ENCODE measurements around the gene REM1. TPM values are rescaled to one million over a fixed set of nuclear protein-coding genes. Genes with fewer than 3 reads are reported as not detected.

REM1 gene
- total RNA-seq, 2 experiments from 2014 or later, result not detected

DNA sequence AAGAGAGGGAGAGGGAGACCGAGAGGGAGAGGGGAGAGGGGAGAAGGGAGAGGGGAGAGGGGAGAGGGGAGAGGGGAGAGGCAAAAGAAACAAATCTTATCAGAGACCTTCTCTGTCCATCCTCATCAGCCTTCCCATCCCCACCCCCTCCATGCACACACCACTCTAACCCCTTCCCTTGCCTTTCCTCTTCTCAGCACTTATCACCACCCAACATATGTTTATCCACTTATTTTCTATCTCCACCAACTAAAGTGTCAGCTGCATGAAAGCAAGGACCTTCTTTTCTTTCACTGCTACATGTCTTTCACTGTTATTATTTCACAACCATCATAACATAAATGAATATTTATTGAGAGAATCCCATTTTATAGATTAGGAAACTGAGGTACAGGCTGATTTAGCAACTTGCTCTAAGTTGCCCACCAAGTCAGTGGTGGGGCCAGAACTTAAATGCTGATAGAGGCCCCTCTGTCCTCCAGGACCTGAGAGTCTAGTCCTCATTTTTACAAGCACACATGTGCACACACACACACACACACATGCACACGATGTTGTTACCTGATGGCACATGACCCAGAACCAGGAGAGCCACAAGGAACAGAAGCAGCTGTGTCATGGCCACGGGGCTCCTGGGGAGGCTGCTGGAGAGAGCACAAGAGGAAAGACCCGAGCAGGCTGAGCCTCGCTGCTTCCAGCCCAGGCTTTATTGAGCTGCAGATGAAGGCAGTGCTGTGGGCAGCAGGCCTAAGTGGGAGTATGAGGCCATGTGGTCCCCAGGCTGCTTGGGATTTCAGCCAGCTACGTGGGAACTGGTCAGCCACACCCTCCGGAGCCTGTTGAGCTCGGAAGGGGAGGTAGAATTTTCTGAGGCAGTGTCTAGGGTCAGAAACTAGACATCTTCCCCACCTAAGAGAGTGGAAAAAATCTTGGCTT lies 2.4 kb upstream of the REM1 start:
- H3K27ac Mint-ChIP-seq, result no peak overlapping the region

DNA sequence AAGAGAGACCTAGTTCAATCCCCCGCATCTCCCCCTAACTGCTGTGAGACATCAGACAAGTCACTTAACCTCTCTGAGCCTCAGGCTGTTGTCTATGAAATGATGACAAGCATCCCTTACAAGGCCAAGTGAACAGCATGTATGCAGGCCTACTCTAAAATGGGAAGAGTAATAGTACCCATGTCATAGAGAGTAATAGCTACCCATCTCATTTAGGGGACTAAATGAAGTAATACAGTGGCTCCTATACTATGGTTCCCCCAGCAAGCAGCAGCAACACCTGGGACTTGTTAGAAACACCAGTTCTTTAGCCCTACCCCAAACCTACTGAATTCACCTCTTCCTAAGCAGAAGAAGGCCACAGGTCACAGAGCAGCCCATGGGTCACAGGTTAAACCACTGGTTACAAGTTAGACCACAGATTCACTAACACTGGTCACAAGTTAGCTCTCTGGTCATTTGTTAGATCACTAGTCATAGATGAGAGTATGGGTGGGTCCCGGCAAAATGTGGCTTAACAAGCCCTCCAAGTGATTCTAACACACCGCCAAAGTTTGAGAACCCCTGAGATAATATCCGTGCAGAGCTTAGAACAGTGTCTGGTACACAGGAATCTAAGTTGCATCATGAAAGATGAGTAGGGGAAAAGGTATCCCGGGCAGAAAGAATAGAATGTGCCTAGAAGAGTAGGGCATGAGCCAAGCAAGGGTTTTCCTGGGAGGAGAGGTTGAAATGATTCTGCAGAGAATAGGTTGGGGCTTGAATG lies 1.6 kb upstream of the REM1 start:
- no peak for DNase-seq
- H3K27ac Mint-ChIP-seq, result no peak overlapping the region
- peaks cover 42% of the 10 kb centered on the region for H3K27me3 Mint-ChIP-seq
- H3K4me1 Mint-ChIP-seq, result no peaks in the 10 kb centered on the region
- peaks cover 2% of the 10 kb centered on the region for H3K36me3 Mint-ChIP-seq
- H3K4me3 Mint-ChIP-seq, result no peak overlapping the region
- H3K9me3 Mint-ChIP-seq (ENCODE audit: low read depth), result peaks cover 2% of the 10 kb centered on the region
- CTCF ChIA-PET, result interaction anchor here (1.9 to 2.4 kb wide), 2 partner anchors 29 to 139 kb away, joined by 6 to 11 read pairs; no protein-coding TSS in a partner anchor
- ATAC-seq, result no peak

More for the DNA sequence above, 2.4 kb upstream of the REM1 start:
- Mint-ChIP-seq H3K9me3 (ENCODE audit: low read depth) (peaks cover 2% of the 10 kb centered on the region), H3K4me1 (no peaks in the 10 kb centered on the region), H3K4me3 (no peak overlapping the region), H3K27me3 (peaks cover 39% of the 10 kb centered on the region), H3K36me3 (peaks cover 2% of the 10 kb centered on the region)
- no peak for ATAC-seq
- CTCF ChIA-PET, result interaction anchor here (2.4 kb wide), 1 partner anchor 30 kb away, joined by 11 read pairs; no protein-coding TSS in a partner anchor
- no peak for DNase-seq

DNA sequence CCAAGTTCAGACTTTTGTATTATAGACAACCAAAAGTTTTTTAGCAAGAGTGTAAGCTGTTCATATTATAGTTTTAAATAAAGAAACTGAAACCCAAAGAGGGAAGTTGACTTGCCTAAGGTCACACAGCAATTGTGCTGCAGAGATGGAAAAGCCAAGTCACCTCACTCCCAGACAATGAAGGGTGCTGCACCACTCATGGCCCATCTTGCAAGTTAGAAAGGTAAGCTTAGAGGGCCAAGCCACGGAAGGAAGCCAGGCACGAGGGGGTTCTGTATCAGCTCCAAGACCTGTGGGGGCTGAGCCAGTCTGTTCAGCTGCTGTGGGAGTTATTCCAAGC lies 1.0 kb upstream of the REM1 start:
- CTCF ChIA-PET, result interaction anchor here (1.9 to 2.4 kb wide), 2 partner anchors 29 to 139 kb away, joined by 6 to 11 read pairs; no protein-coding TSS in a partner anchor
- Mint-ChIP-seq H3K4me1 (no peaks in the 10 kb centered on the region), H3K27ac (no peak overlapping the region), H3K4me3 (no peak overlapping the region), H3K9me3 (ENCODE audit: low read depth) (peaks cover 2% of the 10 kb centered on the region), H3K36me3 (peaks cover 2% of the 10 kb centered on the region), H3K27me3 (peaks cover 42% of the 10 kb centered on the region)
- ATAC-seq (no peak), DNase-seq (no peak)

DNA sequence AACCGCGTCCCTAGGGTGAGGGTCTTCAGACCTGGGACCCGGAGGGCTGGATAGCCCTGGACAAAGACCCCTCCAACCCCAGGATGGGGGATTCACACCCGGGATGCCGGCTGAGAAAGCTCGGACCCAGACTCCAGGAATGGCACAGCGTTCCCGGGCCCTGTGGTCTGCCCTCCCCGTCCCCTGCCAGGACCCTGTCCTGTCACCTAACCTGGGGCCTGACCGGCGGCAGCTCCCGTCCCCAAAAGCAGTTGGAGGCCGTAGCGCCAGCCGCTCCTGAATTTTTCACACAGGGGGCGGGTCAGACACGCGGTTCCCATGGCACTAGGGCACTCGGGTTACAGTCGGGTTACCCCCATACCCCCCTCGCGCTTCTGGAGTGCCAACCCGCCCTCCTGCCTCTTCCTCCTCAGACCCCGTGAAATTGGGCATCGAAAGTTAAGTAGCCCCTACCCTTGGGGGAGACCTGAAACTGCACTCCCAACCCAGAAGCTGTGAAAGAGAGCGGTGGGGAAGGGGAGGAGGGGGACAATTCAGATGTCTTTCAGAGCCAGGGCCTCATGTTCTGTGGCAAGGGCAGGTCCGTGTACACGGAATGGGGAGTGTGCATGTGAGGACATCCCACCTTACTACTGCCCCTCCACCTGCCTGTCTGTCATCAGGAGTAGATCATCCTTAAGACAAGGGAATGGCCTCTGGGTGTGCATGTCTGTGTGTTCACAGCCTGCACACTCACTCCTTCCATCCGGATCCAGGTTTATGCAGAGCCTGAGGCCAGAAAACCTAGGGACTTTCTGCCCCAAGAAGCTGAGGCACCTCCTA lies 595 bp downstream of the REM1 start:
- peaks cover 42% of the 10 kb centered on the region for H3K27me3 Mint-ChIP-seq
- H3K27ac Mint-ChIP-seq, result no peak overlapping the region
- CTCF ChIA-PET, result interaction anchor here (1.9 kb wide), 1 partner anchor 137 kb away, joined by 6 read pairs; no protein-coding TSS in a partner anchor
- H3K9me3 Mint-ChIP-seq (ENCODE audit: low read depth), result peaks cover 2% of the 10 kb centered on the region
- H3K4me3 Mint-ChIP-seq, result no peak overlapping the region
- no peak for ATAC-seq
- peaks cover 2% of the 10 kb centered on the region for H3K36me3 Mint-ChIP-seq
- DNase-seq, result no peak
- H3K4me1 Mint-ChIP-seq, result no peaks in the 10 kb centered on the region

DNA sequence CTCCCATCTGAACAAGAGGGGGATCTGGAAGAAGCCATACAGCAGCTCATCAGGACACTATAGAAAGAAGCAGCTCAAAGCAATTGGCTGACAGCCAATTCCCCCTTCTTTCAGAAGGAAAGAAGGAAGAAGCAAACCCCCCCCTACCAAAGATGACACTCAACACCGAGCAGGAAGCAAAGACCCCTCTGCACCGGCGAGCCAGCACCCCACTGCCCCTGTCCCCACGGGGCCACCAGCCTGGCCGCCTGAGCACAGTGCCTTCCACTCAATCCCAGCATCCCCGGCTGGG lies 1.2 kb downstream of the REM1 start:
- CTCF ChIA-PET, result no interaction called here
- Mint-ChIP-seq H3K9me3 (ENCODE audit: low read depth) (peaks cover 2% of the 10 kb centered on the region), H3K27me3 (peaks cover 42% of the 10 kb centered on the region), H3K4me1 (no peaks in the 10 kb centered on the region), H3K36me3 (peaks cover 2% of the 10 kb centered on the region), H3K27ac (no peak overlapping the region), H3K4me3 (no peak overlapping the region)
- DNase-seq (no peak), ATAC-seq (no peak)

DNA sequence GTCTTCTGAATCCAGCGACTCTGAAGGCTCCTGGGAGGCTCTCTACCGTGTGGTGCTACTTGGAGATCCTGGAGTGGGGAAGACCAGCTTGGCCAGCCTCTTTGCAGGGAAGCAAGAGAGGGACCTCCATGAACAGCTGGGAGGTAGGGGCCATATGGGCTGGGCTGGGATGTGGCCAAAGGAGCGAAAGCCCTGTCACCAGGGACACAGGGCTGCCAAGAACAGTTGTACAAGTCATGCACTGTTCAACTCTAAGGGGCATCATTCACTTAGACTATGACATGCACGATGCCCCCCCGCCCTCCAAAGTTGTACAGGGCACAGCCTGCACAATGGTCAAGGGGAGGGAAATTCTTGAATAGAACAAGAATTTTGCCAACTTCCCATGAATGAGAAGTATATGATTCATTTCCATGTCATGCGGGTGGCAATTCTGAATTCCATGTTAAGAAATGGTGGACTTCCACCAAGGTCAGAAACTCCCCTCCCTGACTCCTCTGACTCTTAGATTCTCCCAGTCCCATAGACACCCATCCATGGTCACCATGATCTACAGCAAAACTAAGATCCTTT lies 1.6 kb downstream of the REM1 start:
- peaks cover 42% of the 10 kb centered on the region for H3K27me3 Mint-ChIP-seq
- H3K4me3 Mint-ChIP-seq, result no peak overlapping the region
- no peak for ATAC-seq
- H3K4me1 Mint-ChIP-seq, result no peaks in the 10 kb centered on the region
- no peak for DNase-seq
- CTCF ChIA-PET, result no interaction called here
- H3K9me3 Mint-ChIP-seq (ENCODE audit: low read depth), result peaks cover 2% of the 10 kb centered on the region
- peaks cover 2% of the 10 kb centered on the region for H3K36me3 Mint-ChIP-seq
- H3K27ac Mint-ChIP-seq, result no peak overlapping the region

DNA sequence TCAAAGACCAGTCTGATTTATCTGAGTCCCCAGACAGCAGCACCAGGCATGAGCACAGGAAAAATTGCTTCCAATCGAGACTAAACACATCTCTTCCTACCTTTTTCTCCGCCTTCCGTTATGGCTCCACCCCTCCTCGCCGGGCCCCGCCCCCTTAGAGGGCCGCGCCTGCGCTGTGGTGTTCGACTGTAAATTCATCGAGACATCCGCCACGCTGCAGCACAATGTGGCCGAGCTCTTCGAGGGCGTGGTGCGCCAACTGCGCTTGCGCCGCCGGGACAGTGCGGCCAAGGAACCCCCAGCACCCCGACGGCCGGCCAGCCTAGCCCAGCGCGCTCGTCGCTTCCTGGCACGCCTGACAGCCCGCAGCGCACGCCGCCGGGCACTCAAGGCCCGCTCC lies 8.9 kb downstream of the REM1 start:
- ATAC-seq, result no peak
- H3K27ac Mint-ChIP-seq, result no peak overlapping the region
- H3K36me3 Mint-ChIP-seq, result no peaks in the 10 kb centered on the region
- no peak for DNase-seq
- peaks cover 36% of the 10 kb centered on the region for H3K27me3 Mint-ChIP-seq
- H3K4me3 Mint-ChIP-seq, result no peak overlapping the region
- CTCF ChIA-PET, result no interaction called here
- H3K9me3 Mint-ChIP-seq (ENCODE audit: low read depth), result no peaks in the 10 kb centered on the region
- no peaks in the 10 kb centered on the region for H3K4me1 Mint-ChIP-seq

DNA sequence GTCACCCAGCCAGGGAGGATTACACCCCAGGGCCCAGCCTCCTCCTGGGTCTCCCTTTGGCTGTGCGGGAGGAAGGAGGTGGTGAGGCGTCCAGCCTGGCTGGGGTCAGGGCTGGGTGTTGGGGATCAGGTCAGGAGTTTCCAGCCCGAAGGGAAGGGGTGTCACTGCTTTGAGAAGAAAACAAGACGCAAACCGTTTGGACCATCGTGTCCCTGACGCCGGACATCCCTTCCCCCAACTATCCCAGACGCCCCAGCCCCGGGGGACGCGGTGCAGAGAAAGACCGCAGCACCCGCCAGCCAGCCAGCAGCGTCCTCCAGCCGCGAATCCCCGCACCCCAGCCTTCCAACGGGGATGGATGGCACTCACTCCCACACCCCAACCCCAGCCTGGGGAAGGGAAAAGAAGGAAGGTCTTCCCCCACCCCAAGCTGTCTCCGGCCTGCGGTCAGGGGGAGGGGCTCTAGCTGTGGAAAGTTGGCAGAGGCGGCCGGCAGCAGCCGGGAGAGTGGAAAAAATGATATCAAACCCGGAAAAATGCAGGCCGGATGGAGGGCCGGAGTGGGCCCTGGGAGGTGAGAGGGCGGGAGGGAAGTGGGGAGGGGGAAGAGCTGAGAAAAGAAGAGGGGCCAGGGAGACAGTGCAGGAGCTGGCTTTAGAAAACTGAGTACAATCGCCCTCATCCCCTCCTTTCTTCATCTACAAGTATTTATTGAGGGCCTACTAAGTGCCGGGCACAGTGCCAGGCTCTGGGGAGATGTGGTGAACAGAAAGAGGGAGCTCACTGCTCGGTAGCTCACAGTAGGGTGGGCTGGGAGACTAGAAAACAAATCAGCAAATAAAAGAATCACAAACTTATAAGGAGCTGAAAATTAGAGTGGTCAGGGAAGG lies 10.6 kb downstream of the REM1 start:
- H3K27ac Mint-ChIP-seq, result no peak overlapping the region
- DNase-seq, result no peak
- H3K27me3 Mint-ChIP-seq, result peaks cover 36% of the 10 kb centered on the region

DNA sequence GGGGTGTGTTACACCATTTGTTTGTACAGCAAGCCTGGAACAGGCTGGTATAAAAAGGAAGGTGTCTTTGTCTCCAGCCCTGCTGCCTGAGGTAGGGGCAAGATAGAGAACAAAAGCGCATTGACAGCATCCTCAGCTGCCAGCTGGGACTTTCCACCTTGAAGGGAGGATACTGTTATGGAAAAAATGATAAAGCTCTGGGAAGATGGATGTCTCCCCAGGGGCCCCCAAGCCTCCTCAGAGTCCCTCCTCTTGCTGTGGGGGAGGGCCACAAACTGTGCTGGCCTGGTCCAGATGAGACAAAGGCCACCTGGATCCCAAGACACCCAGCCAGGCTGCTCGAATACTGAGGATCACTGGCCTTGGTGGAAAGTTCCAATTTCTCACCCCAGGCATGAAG lies 13.0 kb downstream of the REM1 start:
- H3K4me3 Mint-ChIP-seq, result no peak overlapping the region
- no peak for ATAC-seq
- H3K36me3 Mint-ChIP-seq, result no peaks in the 10 kb centered on the region
- no peaks in the 10 kb centered on the region for H3K4me1 Mint-ChIP-seq
- H3K9me3 Mint-ChIP-seq (ENCODE audit: low read depth), result no peaks in the 10 kb centered on the region
- H3K27ac Mint-ChIP-seq, result no peak overlapping the region
- no peak for DNase-seq
- CTCF ChIA-PET, result interaction anchor here (6.7 kb wide), 1 partner anchor 14 kb away, joined by 42 read pairs; no protein-coding TSS in a partner anchor
- peaks cover 36% of the 10 kb centered on the region for H3K27me3 Mint-ChIP-seq

More for the DNA sequence above, 10.6 kb downstream of the REM1 start:
- no peaks in the 10 kb centered on the region for H3K9me3 Mint-ChIP-seq (ENCODE audit: low read depth)
- no peaks in the 10 kb centered on the region for H3K4me1 Mint-ChIP-seq
- CTCF ChIA-PET, result interaction anchor here (6.7 kb wide), 1 partner anchor 16 kb away, joined by 42 read pairs; no protein-coding TSS in a partner anchor
- H3K36me3 Mint-ChIP-seq, result no peaks in the 10 kb centered on the region
- no peak overlapping the region for H3K4me3 Mint-ChIP-seq
- ATAC-seq, result no peak

DNA sequence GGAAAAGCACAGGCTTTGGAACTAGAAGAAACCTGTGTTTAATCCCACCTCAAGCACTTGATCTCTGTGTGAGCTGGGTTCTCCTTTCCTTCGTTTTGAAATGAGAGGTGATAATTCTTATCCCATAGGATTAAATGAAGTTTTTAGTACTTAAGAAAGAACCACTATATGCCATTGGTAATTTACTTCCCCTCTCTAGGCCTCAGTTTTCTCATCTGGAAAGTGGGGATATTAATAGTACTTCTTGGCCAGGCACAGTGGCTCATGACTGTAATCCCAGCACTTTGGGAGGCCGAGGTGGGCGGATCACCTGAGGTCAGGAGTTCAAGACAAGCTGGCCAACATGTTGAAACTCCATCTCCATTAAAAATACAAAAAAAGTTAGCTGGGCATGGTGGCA lies 14.1 kb downstream of the REM1 start:
- no peak for DNase-seq
- CTCF ChIA-PET, result interaction anchor here (6.7 kb wide), 1 partner anchor 13 kb away, joined by 42 read pairs; no protein-coding TSS in a partner anchor
- H3K4me1 Mint-ChIP-seq, result no peaks in the 10 kb centered on the region
- H3K36me3 Mint-ChIP-seq, result no peaks in the 10 kb centered on the region
- peaks cover 29% of the 10 kb centered on the region for H3K27me3 Mint-ChIP-seq
- H3K27ac Mint-ChIP-seq, result no peak overlapping the region
- ATAC-seq, result no peak
- no peak overlapping the region for H3K4me3 Mint-ChIP-seq
- H3K9me3 Mint-ChIP-seq (ENCODE audit: low read depth), result no peaks in the 10 kb centered on the region

DNA sequence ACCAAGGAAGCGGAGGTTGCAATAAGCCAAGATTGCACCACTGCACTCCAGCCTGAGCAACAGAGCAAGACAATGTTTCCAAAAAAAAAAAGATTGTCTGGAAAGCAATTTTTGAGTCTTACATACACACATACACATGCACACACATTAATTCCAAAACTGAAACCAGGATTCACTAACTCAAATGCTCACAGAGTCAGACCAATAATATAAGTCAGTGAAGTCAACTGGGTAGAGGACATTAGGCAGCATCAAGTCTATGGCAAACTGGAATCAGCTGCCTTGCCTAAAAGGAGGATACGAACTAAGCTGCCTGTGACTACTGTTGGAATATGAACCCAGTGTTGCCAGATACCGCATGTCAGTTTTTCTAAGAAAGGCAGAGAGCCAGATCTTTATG lies 15.7 kb downstream of the REM1 start:
- no peak for DNase-seq
- Mint-ChIP-seq H3K4me1 (no peaks in the 10 kb centered on the region), H3K9me3 (ENCODE audit: low read depth) (no peaks in the 10 kb centered on the region), H3K27me3 (peaks cover 30% of the 10 kb centered on the region), H3K4me3 (no peak overlapping the region), H3K27ac (no peak overlapping the region), H3K36me3 (no peaks in the 10 kb centered on the region)
- CTCF ChIA-PET, result interaction anchor here (1.4 to 6.7 kb wide), 2 partner anchors 11 to 24 kb away, joined by 3 to 42 read pairs; partner anchors contain the start of gene HM13
- no peak for ATAC-seq

DNA sequence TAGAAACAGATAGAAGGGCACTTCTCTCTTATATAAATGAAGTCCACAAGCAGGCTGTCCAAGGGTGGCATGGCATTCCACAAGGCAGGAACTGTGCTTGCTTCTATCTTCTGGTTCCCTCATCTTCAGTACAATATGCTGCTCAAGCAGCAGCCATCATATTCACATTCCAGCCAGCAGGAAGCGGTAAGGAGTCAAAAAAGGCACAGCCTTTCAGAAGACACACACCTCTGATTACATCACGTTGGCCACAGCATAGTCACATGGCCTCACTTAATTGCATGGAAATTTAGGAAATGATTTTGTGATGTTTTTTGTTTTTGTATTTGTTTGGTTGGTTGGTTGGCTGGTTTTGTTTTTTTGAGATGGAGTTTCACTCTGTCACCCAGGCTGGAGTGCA lies 19.0 kb downstream of the REM1 start:
- no peak overlapping the region for H3K27ac Mint-ChIP-seq
- ATAC-seq (no peak), DNase-seq (no peak)
- peaks cover 25% of the 10 kb centered on the region for H3K27me3 Mint-ChIP-seq
- CTCF ChIA-PET, result interaction anchor here (1.4 kb wide), 1 partner anchor 9 kb away, joined by 5 read pairs; no protein-coding TSS in a partner anchor
- H3K4me1 Mint-ChIP-seq, result no peaks in the 10 kb centered on the region
- no peaks in the 10 kb centered on the region for H3K9me3 Mint-ChIP-seq (ENCODE audit: low read depth)
- H3K36me3 Mint-ChIP-seq, result no peaks in the 10 kb centered on the region
- no peak overlapping the region for H3K4me3 Mint-ChIP-seq

All from activated CD8-positive, alpha-beta memory T cell treated with anti-CD3 and anti-CD28 coated beads, Interleukin-2, amount 10 ng/mL, durations not matched to agents 7 days and 5 days (primary cell).